Activated effector memory CD4-positive, alpha-beta T cell treated with anti-CD3 and anti-CD28 coated beads, Interleukin-2, amount 50 U/mL, for 16 hours (primary cell): Measurements from ENCODE around the gene ITGA1.
"Not testable (repeated sequence)": the region's sequence is repeated elsewhere in the genome, so short reads cannot be mapped to it uniquely, and the experiment has no call there.

Experiments used
- DNase-seq: peaks from one replicate; pipeline ENCODE4 v3.0.0-alpha.2; 2020

Gene ITGA1

DNA sequence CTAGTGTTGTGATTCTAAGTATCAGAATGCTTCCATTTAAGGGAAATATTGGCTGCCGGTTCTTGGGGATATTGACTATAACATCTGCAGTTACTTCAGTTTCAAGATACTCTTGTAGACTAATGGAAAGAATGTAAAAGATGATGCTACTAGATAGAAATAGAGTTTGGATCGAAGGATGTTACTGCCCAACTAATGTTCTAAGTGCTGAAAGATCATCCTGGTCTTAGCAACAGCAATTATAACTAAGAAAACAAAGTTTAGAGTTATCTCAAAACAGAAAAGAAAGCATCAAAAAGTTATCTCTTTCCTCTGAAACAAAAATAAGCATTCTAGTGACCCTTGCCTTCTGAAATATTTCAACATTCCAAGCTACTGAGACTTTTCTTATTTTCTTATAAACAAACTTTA lies 49.9 kb downstream of the ITGA1 start:
- no peak for DNase-seq

DNA sequence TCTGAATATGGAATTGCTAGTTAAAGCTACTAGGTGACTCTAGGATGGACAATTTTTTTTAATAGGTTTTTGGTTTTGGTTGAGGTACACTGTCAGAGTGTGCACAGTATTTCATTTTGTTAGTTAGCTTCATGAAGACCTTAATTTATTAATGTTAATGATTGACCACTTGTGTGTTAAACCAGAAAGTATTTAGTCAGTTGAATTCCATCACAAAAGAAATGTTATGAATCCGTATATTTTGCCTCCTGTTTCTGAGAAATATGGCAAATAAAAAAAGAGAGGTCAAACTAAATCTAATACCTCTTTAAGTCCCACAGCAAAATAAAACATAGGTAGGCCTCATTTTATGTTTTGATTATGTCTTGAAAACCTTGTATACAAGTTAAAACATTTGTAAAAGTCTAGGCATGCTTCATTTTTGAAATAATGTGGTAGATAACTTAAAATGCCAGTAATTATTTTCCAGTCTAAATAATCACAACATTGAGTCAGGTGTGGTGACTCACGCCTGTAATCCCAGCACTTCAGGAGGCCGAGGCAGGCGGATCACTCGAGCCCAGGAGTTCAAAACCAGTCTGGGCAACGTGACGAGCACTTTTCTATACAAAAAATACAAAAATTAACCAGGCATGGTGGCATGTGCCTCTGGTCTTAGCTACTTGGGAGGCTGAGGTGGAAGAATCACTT lies 50.8 kb downstream of the ITGA1 start:
- DNase-seq = no peak

DNA sequence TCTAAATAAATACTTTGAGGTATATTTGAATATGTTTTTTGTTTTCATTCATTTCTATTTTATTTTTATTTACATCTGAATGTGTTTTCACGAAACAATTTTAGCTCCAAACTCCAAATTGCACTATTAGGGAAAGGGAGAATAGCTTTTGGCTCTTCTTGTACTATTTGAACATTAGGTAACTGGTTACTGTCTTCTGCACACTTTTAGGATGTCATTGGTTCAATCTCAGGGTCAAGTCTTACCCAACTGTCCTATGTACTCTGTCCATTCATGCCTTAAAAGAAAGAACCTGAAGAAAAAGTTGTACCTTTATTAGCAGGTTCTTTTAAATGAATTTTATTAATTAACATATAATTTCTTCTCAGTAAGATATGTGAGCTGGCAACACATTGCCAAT lies 51.6 kb downstream of the ITGA1 start:
- DNase-seq = no peak

DNA sequence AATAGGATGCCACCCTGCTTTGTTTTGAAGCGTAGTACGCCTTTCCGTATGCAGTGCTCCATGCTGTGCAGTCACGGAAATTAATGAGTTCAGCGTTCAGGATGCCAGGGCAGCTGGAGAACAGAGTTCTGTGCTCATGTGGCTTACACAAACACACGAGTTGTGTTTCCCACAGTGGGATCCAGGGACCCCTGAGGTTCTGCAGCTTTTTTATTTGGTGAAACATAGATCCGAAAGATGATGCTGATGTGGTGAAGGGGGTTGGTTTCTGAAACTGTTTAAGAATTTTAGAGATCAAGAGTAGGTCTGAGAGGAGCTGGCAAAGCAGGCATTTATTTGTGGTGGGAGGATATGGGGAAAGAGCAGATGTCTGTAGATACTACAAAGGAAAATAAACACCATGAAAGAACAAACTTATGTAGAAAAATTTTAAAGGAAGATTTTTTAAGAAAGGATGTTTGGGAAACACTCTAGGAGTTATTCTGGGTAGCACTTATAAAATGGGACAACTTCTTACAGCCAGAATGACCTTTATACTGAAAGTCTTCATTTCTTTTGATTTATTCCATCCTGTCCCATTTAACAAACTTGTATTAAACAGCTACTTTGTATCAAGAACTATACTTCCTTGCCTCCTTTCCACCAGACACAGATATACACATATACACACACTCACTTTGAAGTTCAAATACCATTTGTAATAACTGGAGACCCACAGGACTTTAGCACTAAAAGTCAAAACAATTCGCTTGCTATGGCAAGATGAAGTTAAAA lies 52.7 kb downstream of the ITGA1 start:
- no peak for DNase-seq

DNA sequence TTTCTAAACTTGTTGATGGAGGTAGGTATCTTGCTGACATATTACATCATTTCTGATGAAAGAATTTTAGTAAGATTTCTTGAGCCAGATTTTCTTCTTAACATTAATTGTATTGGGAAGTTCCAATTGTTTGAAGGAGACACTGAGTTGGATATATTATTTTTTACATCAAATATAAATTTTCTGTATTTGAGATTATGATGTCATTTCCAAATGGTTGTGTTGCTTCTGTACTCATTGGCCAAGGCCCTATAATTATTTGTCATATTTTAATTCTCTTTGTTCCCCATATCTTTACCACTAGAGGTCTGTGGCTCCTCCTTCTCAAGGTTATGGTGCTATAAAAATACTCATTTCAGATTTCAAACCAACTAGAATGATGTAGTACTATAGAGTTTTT lies 53.4 kb downstream of the ITGA1 start:
- no peak for DNase-seq

DNA sequence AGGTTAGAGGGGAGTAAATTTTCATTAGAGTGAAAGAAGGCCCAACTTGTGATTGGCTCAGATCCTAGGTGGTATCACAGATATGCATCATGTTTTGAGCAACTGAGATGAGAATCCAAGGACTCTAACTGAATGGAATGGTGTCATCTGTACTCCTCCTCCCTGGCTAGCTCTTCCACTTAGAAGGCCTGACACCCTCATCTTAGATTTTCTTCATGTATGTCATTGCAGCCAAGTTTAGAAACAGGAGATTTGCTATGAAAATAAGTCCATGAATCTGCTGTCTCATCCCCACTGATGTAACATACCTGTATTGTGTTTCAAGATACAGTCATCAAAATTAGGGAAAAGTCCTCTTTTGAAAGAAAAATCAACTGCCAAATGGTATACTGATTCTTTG lies 54.4 kb downstream of the ITGA1 start:
- no peak for DNase-seq

DNA sequence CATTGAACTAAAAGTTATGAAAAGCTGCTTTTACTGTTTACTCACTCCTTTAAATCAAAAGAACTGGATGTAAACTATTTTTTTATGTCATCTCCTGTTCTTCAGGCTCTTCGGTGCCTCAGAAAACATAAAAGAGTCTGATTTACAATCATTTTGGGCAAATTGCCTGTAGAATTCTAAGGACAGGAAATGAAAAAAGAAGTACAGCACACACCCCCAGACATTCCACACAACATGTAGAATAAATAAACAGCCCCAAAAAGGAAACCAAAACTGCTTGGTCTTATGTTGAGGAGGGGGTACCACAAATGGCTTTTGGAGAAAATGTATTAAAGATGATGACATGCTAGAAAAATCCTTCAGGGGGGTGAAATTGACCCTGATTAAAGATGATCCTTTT lies 57.2 kb downstream of the ITGA1 start:
- DNase-seq = no peak

DNA sequence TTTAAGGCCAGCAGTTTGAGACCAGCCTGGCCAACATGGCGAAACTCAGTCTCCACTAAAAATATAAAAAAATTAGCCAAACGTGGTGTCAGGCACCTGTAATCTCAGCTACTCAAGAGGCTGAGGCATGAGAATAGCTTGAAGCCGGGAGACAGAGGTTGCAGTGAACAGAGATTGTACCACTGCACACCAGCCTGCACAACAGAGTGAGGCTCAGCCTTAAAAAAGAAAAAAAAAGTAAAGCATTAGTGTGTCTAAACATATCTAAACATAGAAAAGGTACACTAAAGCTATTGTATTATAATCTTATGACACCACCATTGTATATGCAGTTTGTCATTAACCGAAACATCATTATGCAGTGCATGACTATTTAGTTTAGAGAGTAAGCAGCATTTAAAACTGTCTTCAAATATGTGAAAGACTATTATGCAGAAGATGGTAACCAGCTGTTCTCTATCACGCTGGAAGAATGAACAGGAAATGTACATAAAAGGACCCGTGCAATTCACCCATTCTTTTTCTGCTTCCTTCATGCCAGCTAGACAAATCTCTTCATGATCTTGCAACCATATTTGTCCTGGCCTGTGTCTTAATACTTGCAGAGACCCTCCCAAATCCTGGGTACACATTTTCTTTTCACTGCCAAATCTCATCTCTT lies 58.6 kb downstream of the ITGA1 start:
- no peak for DNase-seq

DNA sequence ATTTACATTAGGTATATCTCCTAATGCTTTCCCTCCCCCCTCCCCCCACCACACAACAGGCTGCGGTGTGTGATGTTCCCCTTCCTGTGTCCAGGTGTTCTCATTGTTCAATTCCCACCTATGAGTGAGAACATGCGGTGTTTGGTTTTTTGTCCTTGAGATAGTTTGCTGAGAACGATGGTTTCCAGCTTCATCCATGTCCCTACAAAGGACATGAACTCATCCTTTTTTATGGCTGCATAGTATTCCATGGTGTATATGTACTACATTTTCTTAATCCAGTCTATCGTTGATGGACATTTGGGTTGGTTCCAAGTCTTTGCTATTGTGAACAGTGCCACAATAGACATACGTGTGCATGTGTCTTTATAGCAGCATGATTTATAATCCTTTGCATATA lies 61.0 kb downstream of the ITGA1 start:
- not testable (repeated sequence) for DNase-seq

DNA sequence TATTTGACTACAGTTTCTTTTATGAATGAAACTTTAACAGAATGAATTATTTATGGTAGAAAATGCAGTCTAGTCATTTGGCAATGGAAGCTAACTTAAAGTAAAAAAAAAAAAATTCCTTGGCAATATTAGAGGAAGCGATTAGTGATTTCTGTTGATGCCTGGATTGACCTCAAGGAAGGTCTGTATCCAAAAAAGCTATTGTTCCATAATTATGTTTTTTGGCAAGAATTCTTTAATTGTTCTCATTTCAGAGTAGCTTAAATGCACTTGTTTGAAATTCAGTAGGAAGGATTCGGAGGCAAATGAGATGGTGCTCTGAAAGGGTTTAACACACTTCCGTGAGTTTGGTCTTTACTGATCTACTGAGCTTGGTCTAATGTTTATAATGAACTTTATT lies 61.8 kb downstream of the ITGA1 start:
- DNase-seq = no peak

DNA sequence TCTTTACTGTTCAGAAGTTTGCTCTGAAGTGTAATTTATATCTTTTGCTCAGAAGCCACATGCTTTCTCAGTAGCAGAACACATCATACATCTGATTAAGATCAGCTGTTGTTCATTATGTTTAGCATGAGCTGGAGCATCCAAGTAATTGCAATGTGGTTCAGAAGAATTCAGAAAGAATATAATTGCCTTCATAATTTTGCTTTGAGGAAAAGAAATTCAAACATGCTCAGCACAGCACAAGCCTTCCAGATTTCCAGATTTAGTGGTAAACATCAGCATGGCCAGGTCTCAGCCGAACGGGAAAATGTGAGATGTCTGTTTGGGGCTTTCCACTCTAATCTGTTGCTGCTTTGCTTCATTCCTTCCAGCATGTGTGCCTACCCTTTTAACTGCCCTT lies 65.9 kb downstream of the ITGA1 start:
- no peak for DNase-seq

DNA sequence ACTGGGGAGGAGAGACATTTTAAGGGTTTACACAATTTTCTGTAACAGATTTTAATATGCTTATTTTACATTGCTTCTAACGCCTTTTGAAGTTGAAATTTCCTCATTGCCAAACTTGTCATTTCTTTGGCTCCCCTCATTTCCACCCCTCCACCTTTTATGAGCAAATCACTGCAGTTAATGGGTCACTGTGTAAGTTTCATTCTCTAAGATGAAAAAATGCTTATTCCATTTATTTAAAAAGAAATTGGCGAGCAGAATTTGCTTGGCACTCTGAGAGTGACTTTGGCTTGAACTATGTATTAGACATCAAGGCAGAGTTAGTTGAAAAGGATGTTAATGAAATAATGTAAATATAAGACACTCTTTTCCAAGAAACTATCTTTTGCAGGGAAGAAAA lies 66.6 kb downstream of the ITGA1 start:
- no peak for DNase-seq

DNA sequence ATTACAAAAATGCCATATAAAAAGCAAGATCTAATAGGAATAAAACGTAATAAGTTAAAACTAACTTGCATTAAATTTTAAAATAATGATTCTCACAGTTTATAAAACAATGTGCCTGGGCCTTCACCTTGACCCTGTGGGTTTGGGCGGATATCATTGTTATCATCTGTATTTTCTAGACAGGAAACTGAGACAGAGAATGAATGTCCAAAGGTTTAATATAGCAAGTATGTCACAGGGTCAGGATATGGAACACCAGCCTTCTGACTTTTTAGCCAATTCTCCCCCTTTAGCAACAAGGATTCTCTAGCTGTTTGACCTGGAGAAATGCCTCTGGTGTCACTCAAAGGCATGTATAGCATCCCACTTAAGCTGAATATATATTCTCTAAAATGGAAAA lies 67.2 kb downstream of the ITGA1 start:
- no peak for DNase-seq

DNA sequence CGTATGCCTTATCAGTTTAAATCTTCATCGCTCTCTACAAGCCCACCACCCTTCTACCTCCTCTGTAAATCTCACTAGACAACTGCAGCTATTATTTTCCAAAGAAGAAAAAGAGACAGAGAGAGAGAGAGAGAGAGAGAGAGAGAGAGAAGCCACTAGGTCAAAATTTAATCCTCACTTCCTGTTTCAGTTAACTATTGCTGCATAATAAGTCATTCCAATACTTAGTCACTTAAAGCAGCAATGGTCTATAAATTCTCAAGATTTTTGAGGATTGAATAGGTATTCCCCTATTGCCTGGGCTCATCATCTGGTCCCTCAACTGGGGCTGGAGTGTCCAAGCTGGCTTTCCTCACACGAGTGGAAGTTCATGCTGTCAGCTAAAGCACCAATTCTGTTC lies 68.8 kb downstream of the ITGA1 start:
- DNase-seq = no peak

DNA sequence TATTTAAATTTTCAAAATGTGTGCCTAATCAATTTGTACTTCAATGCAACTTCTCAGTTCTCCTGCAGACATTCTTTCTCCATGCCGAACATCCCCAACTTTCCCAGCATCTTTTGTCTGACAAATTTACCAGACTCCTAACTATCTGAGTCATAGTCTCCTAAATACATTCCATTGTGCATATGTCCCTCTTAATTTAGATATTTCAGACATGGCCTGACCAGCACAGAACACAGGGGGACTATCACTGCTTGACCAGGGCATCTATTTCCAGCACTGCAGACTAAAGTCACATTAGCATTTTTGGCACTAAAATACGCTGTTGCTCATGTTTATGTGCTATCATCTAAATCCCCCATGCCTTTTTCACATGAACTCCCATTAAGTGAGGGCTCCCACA lies 71.9 kb downstream of the ITGA1 start:
- DNase-seq = no peak

DNA sequence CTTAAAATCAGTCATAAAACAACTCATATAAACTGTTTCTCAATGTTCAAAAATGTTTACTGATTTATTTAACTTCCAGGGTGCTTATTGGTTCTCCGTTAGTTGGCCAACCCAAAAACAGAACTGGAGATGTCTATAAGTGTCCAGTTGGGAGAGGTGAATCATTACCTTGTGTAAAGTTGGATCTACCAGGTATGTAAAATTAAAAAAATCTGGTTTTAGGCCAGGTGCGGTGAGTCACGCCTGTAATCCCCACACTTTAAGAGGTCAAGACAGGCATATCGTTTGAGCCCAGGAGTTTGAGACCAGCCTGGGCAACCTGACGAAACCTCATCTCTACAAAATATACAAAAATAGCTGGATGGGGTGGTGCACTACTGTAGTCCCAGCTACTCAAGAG lies 73.7 kb downstream of the ITGA1 start:
- DNase-seq = no peak

DNA sequence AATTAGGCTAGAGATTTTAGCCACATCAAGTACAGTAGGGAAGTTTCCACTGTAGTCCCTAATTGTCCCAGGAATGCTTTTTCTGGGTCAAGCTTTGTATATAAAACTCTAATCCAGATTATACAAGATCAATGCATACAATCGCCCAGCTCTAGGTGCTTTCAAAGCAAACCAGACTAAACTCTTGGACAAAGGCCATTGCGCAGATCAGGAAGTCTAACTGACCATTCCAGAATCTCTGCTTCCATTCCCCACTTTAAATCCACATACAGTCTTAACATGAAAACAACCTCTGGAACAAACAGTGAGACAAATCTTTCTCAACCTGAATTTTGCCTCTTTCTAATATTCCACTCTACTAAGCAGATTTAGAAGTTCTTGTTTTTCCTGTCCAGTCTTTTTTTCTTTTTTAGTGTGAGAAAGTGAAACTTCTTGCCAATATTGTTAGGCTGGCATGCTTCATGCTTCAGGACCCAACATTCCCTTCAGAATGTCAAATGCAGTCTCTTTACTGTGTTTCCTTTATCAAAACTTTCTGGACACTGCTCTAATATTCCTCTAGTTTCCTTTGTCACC lies 76.1 kb downstream of the ITGA1 start:
- no peak for DNase-seq

DNA sequence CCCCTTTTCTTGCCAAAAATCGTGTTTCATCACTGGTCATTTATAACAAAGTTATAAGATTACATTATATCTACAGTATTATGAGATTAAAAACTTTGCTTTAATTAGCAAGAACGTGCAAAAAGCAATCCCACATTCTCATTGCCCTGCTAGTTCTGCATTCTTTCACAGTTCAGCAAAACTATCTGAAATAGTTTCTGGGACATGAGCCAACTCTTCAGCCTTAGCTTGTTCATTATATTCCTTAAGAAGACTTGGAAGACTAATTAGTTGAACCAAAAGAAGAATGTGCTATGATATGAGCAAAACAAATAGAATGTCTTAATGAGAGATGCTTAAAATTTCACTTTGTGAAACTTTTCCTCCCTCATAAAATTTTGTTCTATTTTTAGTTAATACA lies 76.7 kb downstream of the ITGA1 start:
- DNase-seq = no peak

DNA sequence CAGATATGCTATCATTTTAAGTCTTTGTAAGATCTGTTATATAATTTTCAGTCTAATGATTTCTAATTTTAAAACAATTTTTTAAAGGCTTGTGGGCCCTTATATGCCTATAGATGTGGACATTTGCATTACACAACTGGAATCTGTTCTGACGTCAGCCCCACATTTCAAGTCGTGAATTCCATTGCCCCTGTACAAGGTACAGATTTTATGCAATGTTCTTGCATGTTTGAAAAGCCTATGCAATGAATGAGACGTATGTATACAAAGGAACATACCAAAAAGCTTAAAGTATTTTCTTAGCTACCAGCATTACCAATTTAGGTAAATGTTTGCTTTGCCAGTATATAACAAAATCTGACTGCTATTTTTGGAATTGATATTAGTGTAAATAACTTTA lies 77.2 kb downstream of the ITGA1 start:
- no peak for DNase-seq

DNA sequence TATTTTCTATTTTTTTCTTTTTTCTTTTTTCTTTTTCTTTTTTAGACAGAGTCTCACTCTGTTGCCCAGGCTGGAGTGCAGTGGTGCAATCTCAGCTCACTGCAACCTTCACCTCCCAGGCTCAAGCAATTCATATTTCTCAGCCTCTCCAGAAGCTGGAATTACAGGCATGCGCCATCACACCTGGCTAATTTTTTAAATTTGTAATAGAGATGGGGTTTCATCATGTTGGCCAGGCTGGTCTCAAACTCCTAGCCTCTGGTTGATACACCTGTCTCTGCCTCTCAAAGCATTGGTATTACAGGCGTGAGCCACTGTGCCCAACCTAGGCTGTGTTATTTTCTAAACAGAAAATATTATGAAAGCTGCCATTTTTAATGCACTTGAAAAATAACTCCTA lies 78.3 kb downstream of the ITGA1 start:
- not testable (repeated sequence) for DNase-seq

DNA sequence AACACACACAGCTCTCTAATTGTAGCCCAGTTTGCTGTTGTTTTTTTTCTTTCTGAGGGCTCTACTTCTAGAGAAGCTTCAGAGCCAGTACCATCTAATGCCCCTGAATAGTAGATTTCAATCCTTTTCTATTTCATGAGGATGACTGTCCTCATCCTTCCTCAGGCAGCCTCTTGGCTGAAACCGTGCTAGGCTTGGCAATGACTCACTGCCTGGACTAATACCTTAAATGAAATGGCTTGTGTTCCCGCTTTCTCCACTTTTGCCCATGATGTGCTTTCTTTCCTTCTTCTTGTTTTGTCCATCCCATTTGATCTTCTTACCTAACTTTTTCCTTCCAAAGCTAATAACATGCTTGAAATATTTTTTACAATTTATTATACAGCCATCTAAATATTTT lies 80.1 kb downstream of the ITGA1 start:
- no peak for DNase-seq

DNA sequence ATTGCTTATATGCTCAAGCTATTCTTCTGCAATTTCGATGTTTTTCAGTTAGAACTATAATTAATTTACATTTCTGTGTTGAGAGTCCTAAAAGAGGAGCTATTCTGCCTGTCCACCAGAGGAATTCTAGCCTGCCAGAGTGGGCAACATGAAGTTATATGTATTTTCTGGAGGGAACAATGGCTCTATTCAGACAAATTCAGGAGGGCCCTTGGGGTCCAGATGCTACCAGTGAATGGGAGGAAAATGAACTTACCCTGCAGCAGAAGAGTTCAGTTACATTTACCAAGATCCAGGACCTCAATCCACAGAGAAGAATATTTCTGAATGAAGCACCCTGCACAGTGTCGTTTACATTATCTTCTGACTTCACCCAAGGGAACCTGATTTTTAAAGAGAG lies 80.7 kb downstream of the ITGA1 start:
- no peak for DNase-seq

DNA sequence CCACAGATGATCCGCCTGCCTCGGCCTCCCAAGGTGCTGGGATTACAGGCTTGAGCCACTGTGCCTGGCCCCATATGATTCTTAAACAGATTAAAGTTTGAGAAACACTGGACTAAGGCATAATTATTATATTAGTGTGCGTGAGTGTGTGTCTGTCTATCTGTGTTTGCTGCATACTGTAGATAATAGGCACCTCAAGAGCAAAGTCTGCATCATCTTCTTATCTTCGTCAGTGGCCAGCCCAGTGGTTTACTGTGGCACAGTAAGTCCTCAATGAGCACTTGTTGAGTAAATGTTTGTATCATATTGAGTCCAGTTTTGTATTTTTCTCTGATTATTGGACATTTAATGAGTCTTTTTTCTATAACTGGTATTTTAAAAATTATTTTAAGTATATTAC lies 81.7 kb downstream of the ITGA1 start:
- no peak for DNase-seq

DNA sequence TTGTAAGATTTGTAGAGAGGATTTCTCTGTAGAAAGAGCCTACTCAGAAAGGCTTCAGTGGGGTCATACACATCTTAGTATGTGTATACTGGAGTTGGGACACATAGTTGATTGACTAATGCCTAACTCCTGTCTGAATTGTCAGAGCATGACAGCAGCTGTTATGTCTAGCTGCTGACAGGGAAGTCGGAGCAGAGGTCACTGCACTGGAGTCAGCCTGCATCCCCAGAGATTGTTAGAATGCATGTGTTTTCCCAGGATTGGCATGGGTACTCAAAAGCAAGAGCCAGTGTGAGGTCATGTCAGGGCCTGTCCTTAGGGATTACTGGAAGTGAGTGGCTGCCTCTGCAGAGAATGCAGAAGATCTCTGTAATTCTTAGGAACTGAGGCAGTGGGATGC lies 82.7 kb downstream of the ITGA1 start:
- DNase-seq = no peak
